Effector memory CD8-positive, alpha-beta T cell (primary cell): ENCODE results near the gene CACNA1C.

ENCODE experiments used
- ATAC-seq: fragments of 150-1000 bp; cut with Tn5 transposase; replicated peaks from 2 replicates; pipeline ENCODE4 v1.10.0; 2021; ENCODE audit warnings: mild to moderate bottlenecking, moderate library complexity
- DNase-seq, 3 experiments: peaks; one replicate each; pipeline ENCODE4 v3.0.0; 2021
- H3K27ac Mint-ChIP-seq, 2 donors: one replicate each; pipeline ENCODE4 v1.8.0; 2022; ENCODE audit warnings: mild to moderate bottlenecking in 2 of 2, mixed read lengths in 2 of 2, moderate library complexity in 2 of 2
- H3K27me3 Mint-ChIP-seq, 2 donors: one replicate each; pipeline ENCODE4 v1.8.0; 2022; ENCODE audit warnings: mixed read lengths in 2 of 2
- H3K36me3 Mint-ChIP-seq: one replicate; pipeline ENCODE4 v1.8.0; 2022; ENCODE audit warnings: mild to moderate bottlenecking, moderate library complexity, mixed read lengths; ENCODE audit not compliant: insufficient read depth
- H3K4me1 Mint-ChIP-seq, 2 donors: one replicate each; pipeline ENCODE4 v1.8.0; 2022; ENCODE audit warnings: low read depth in 2 of 2, mixed read lengths in 2 of 2
- H3K4me3 Mint-ChIP-seq, 2 donors: one replicate each; pipeline ENCODE4 v1.8.0; 2022; ENCODE audit warnings: mild to moderate bottlenecking in 2 of 2, mixed read lengths in 2 of 2, moderate library complexity in 2 of 2
- H3K9me3 Mint-ChIP-seq, 2 donors: one replicate each; pipeline ENCODE4 v1.8.0; 2022; ENCODE audit warnings: mixed read lengths in 2 of 2

The CACNA1C gene

GRCh38 chr12:2018391-2018790 is 34.4 kb upstream of the CACNA1C start:
- DNase-seq = no peak
- H3K9me3 Mint-ChIP-seq = no peaks in the 10 kb centered on the region
- ATAC-seq = no peak
- no peaks in the 10 kb centered on the region for H3K4me1 Mint-ChIP-seq
- no peaks in the 10 kb centered on the region for H3K36me3 Mint-ChIP-seq
- H3K27ac Mint-ChIP-seq = no peak overlapping the region
- H3K27me3 Mint-ChIP-seq = peaks cover 27 to 34% of the 10 kb centered on the region in 2 donors
- no peak overlapping the region for H3K4me3 Mint-ChIP-seq

- H3K27me3 Mint-ChIP-seq = peaks cover 27 to 34% of the 10 kb centered on the region in 2 donors
- H3K9me3 Mint-ChIP-seq = no peaks in the 10 kb centered on the region
- no peak for DNase-seq
- no peaks in the 10 kb centered on the region for H3K36me3 Mint-ChIP-seq
- H3K27ac Mint-ChIP-seq = no peak overlapping the region
- no peaks in the 10 kb centered on the region for H3K4me1 Mint-ChIP-seq
- no peak overlapping the region for H3K4me3 Mint-ChIP-seq
- no peak for ATAC-seq
These were observed 33.7 kb upstream of the CACNA1C start for GRCh38 chr12:2019126-2019525.

- ATAC-seq = no peak
- DNase-seq = no peak
- Mint-ChIP-seq H3K4me3 (no peak overlapping the region), H3K4me1 (no peaks in the 10 kb centered on the region), H3K27ac (no peak overlapping the region), H3K27me3 (peaks cover 27 to 45% of the 10 kb centered on the region in 2 donors), H3K36me3 (no peaks in the 10 kb centered on the region), H3K9me3 (no peaks in the 10 kb centered on the region)
These were observed 32.3 kb upstream of the CACNA1C start for GRCh38 chr12:2020511-2020910.

- ATAC-seq = no peak
- no peaks in the 10 kb centered on the region for H3K4me1 Mint-ChIP-seq
- no peak overlapping the region for H3K27ac Mint-ChIP-seq
- H3K27me3 Mint-ChIP-seq = peaks cover 18 to 28% of the 10 kb centered on the region in 2 donors
- H3K36me3 Mint-ChIP-seq = no peaks in the 10 kb centered on the region
- DNase-seq = no peak
- no peaks in the 10 kb centered on the region for H3K9me3 Mint-ChIP-seq
- no peak overlapping the region for H3K4me3 Mint-ChIP-seq
These were observed 29.4 kb upstream of the CACNA1C start for GRCh38 chr12:2023365-2023764.

GRCh38 chr12:2027351-2027750 is 25.4 kb upstream of the CACNA1C start:
- H3K4me3 Mint-ChIP-seq = no peak overlapping the region
- H3K9me3 Mint-ChIP-seq = no peaks in the 10 kb centered on the region
- DNase-seq = no peak
- no peaks in the 10 kb centered on the region for H3K4me1 Mint-ChIP-seq
- H3K27me3 Mint-ChIP-seq = peaks cover 24 to 41% of the 10 kb centered on the region in 2 donors
- H3K27ac Mint-ChIP-seq = no peak overlapping the region
- ATAC-seq = no peak
- H3K36me3 Mint-ChIP-seq = no peaks in the 10 kb centered on the region

GRCh38 chr12:2029851-2030250 is 22.9 kb upstream of the CACNA1C start:
- Mint-ChIP-seq H3K27ac (no peak overlapping the region), H3K4me3 (no peak overlapping the region), H3K36me3 (no peaks in the 10 kb centered on the region), H3K4me1 (peaks cover 4% of the 10 kb centered on the region in 2 donors), H3K9me3 (no peaks in the 10 kb centered on the region), H3K27me3 (peaks cover 34 to 55% of the 10 kb centered on the region in 2 donors)
- ATAC-seq (no peak), DNase-seq (no peak)

GRCh38 chr12:2032506-2032905 is 20.3 kb upstream of the CACNA1C start:
- peaks cover 4 to 9% of the 10 kb centered on the region in 2 donors for H3K4me1 Mint-ChIP-seq
- H3K27me3 Mint-ChIP-seq = peaks cover 50 to 73% of the 10 kb centered on the region in 2 donors

GRCh38 chr12:2034633-2035430 is 18.0 kb upstream of the CACNA1C start:
- no peaks in the 10 kb centered on the region for H3K9me3 Mint-ChIP-seq
- H3K27me3 Mint-ChIP-seq = peaks cover 56 to 86% of the 10 kb centered on the region in 2 donors
- H3K27ac Mint-ChIP-seq = no peak overlapping the region
- peaks cover 4 to 9% of the 10 kb centered on the region in 2 donors for H3K4me1 Mint-ChIP-seq
- peaks cover 2% of the 10 kb centered on the region for H3K36me3 Mint-ChIP-seq
- peak overlapping the region; percentile 52 to 59 for H3K4me3 Mint-ChIP-seq
- peak; percentile 99 for ATAC-seq
- DNase-seq = peak; percentile 85 to 89 (median 87)

More at GRCh38 chr12:2032506-2032905, 20.3 kb upstream of the CACNA1C start:
- no peak overlapping the region for H3K27ac Mint-ChIP-seq
- DNase-seq (no peak), ATAC-seq (no peak)
- peaks cover 2% of the 10 kb centered on the region for H3K36me3 Mint-ChIP-seq
- no peaks in the 10 kb centered on the region for H3K9me3 Mint-ChIP-seq
- H3K4me3 Mint-ChIP-seq = no peak overlapping the region

GRCh38 chr12:2035431-2036055 is 17.2 kb upstream of the CACNA1C start:
- Mint-ChIP-seq H3K4me3 (peak overlapping the region; percentile 52 to 59), H3K27me3 (peaks cover 51 to 86% of the 10 kb centered on the region in 2 donors), H3K27ac (no peak overlapping the region), H3K9me3 (no peaks in the 10 kb centered on the region), H3K36me3 (peaks cover 2% of the 10 kb centered on the region), H3K4me1 (peaks cover 4 to 9% of the 10 kb centered on the region in 2 donors)
- DNase-seq = no peak
- ATAC-seq = peak; percentile 32

- H3K4me3 Mint-ChIP-seq = no peak overlapping the region
- no peak for DNase-seq
- peaks cover 40 to 68% of the 10 kb centered on the region in 2 donors for H3K27me3 Mint-ChIP-seq
- H3K27ac Mint-ChIP-seq = no peak overlapping the region
- ATAC-seq = no peak
- peaks cover 4 to 9% of the 10 kb centered on the region in 2 donors for H3K4me1 Mint-ChIP-seq
- no peaks in the 10 kb centered on the region for H3K9me3 Mint-ChIP-seq
- H3K36me3 Mint-ChIP-seq = peaks cover 2% of the 10 kb centered on the region
These were observed 13.8 kb upstream of the CACNA1C start for GRCh38 chr12:2039034-2039433.

- Mint-ChIP-seq H3K27me3 (peaks cover 48 to 71% of the 10 kb centered on the region in 2 donors), H3K9me3 (no peaks in the 10 kb centered on the region), H3K4me3 (no peak overlapping the region), H3K27ac (no peak overlapping the region), H3K36me3 (no peaks in the 10 kb centered on the region), H3K4me1 (no peaks in the 10 kb centered on the region)
- DNase-seq = no peak
- ATAC-seq = no peak
These were observed 9.7 kb upstream of the CACNA1C start for GRCh38 chr12:2043054-2043453.

- Mint-ChIP-seq H3K9me3 (no peaks in the 10 kb centered on the region), H3K27me3 (peaks cover 56 to 70% of the 10 kb centered on the region in 2 donors), H3K27ac (no peak overlapping the region), H3K4me3 (no peak overlapping the region), H3K4me1 (no peaks in the 10 kb centered on the region), H3K36me3 (no peaks in the 10 kb centered on the region)
- ATAC-seq = no peak
- DNase-seq = no peak
These were observed 8.6 kb upstream of the CACNA1C start for GRCh38 chr12:2044165-2044564.

- ATAC-seq = no peak
- no peaks in the 10 kb centered on the region for H3K9me3 Mint-ChIP-seq
- no peak overlapping the region for H3K27ac Mint-ChIP-seq
- H3K36me3 Mint-ChIP-seq = no peaks in the 10 kb centered on the region
- H3K4me3 Mint-ChIP-seq = no peak overlapping the region
- H3K27me3 Mint-ChIP-seq = peaks cover 77 to 82% of the 10 kb centered on the region in 2 donors
- H3K4me1 Mint-ChIP-seq = peaks cover 3 to 4% of the 10 kb centered on the region in 2 donors
- DNase-seq = no peak
These were observed 5.8 kb upstream of the CACNA1C start for GRCh38 chr12:2046957-2047356.

GRCh38 chr12:2047752-2048151 is 5.0 kb upstream of the CACNA1C start:
- Mint-ChIP-seq H3K36me3 (no peaks in the 10 kb centered on the region), H3K9me3 (no peaks in the 10 kb centered on the region), H3K4me3 (no peak overlapping the region), H3K4me1 (peaks cover 4% of the 10 kb centered on the region in 2 donors), H3K27me3 (peaks cover 74 to 79% of the 10 kb centered on the region in 2 donors), H3K27ac (no peak overlapping the region)
- no peak for ATAC-seq
- no peak for DNase-seq
